OCI-LY3 (cell line): ENCODE results near the gene HEY2.

Experiments
- EZH2phosphoT487 ChIP-seq: fragments of 200-600 bp; shearing (Covaris generic); IDR thresholded peaks from 2 replicates; pipeline ENCODE4 v1.6.1; 2018; ENCODE audit warnings: antibody characterized with exemption, mixed run types, low read depth
- TF ChIP-seq, protein P1 (sequence below): fragments of 200-600, 300-600 bp; sonication (generic); IDR thresholded peaks from 2 replicates; pipeline ENCODE4 v1.5.1; 2014; ENCODE audit warnings: antibody characterized with exemption, low read length, low read depth

DNA sequence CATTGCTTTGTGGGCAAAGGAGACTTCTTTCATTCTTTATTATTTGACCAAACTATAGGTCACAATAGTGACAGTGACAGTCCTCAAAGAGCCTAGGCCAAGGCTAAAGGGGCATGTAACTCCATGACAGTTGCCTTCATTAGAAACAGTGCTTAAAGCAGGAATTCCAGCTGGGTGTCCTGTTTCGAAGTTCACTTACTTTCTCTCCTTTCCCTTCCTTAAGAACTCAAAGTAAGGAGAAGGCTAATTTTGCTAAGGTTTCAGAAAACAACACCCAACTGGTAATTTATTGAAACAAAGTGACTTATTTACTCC lies 48.1 kb upstream of the HEY2 start:
- TF ChIP-seq, protein P1, sequence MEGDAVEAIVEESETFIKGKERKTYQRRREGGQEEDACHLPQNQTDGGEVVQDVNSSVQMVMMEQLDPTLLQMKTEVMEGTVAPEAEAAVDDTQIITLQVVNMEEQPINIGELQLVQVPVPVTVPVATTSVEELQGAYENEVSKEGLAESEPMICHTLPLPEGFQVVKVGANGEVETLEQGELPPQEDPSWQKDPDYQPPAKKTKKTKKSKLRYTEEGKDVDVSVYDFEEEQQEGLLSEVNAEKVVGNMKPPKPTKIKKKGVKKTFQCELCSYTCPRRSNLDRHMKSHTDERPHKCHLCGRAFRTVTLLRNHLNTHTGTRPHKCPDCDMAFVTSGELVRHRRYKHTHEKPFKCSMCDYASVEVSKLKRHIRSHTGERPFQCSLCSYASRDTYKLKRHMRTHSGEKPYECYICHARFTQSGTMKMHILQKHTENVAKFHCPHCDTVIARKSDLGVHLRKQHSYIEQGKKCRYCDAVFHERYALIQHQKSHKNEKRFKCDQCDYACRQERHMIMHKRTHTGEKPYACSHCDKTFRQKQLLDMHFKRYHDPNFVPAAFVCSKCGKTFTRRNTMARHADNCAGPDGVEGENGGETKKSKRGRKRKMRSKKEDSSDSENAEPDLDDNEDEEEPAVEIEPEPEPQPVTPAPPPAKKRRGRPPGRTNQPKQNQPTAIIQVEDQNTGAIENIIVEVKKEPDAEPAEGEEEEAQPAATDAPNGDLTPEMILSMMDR = no peak
- no peak for TF ChIP-seq EZH2phosphoT487
